GM21723 (cell line): ENCODE measurements around the gene HTR2C.
"Not testable (repeated sequence)": the region's sequence is repeated elsewhere in the genome, so short reads cannot be mapped to it uniquely, and the experiment has no call there.

Source experiments
- ATAC-seq: cut with Tn5 transposase; IDR thresholded peaks from one replicate; pipeline ENCODE4 v1.9.1; 2021; ENCODE audit warnings: mild to moderate bottlenecking, moderate library complexity; ENCODE audit not compliant: unreplicated experiment

HTR2C gene

DNA sequence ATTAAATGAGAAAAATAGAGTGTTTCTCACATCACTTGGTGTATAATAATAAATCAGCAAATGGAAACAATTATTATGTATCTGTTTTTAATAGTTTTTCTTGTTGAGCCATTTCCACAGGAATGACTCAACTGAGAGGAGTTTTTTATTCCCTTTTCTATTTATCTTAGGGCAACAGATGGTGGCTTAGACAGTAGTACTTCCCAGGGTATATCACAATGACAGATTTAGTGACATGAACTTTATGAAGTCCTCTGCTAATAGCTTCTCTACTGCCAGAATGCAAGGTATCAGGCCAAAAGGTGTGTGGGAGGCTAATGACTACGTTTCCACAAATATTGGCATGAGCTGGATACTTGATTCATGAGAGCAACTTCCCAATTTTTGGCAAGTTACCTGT, 126.7 kb downstream of the HTR2C start:
- ATAC-seq: no peak

DNA sequence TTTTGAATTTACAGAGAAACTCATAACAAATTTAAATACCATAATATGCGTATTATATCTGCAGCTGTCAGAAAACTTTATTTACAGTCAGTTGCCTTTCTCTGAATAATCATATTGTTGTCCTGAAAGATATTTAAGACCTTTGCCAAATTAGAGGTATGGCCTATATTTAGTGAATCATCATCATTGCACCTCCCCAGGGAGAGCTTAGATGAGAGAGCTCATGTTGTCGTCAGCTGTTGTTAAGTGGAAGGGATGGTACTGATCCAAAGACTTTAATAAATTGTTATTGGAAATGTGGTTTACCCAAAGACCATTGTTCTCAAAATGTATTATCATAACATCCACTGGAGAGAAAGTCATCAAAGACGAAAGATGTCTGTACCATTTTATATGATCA, 128.6 kb downstream of the HTR2C start:
- no peak for ATAC-seq

DNA sequence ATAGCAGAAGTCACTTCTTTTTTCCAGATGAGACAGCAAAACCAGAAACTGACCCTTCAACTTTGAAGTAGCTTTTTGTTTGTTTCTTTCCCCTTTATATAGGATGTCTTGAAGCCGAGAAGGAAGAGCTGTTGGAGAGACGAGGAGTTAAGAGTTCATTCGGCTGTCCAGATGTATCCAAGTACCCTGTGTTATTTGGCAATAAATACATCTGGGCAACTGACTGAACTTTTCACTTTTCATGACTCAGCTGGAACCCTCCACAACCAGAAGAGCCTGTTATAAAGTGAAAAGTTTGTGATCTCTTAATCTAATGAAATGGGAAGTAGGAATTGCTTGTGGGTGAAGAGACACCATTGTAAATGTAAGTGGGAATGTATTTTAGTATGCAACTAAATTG, 131.2 kb downstream of the HTR2C start:
- ATAC-seq: no peak

DNA sequence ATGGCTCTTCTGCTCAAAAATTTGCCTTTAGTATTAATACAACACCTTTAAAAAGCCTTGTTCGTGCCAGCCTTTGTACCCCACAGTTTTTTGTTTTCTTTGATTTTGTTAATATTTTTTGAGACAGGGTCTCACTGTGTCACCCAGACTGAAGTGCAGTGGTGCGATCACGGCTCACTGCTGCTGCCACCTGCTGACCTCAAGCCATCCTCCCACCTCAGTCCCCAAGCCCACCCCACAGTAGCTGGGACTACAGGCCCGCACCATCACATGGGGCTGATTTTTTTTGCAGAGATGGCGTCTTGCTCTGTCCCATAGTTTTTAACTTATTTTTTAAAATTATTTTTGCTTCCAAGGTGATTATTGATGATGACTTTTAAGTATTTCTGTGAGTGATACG, 134.0 kb downstream of the HTR2C start:
- no peak for ATAC-seq

DNA sequence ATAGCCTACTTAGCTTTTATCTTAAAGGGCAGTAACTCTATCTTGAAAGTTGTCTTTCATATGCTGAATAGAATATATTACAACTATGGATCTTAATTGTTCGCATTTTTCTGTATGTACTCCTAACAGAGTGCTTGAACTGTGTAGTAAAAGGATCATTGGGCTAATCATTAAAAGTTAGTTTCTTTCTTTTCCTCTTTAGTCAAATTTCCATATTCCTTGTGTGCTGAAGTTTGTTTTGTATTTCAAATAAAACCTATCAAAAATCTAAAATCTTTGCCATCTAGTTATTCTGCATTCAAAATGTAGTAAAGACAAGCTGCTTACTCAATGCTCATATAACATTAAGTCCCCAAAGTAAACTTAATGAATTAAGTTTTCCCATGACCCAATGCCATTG, 182.7 kb downstream of the HTR2C start:
- ATAC-seq: no peak

DNA sequence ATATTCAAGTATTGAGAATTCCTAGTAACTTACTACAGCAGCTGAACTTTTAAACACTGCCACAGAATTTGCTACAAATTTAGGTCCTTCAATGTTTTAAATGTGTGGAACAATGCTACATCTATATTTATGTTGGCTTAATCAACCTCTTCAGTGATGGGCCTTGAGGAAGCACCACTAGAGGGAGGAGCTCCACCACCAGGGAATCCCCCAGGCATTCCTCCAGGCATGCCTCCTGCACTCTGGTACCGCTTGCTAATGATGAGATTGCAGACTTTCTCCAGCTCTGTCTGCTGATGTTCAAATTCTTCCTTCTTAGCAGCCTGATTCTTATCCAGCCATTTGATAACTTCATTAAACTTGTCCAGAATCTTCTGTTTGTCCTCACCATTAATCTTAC, 190.8 kb downstream of the HTR2C start:
- no peak for ATAC-seq

DNA sequence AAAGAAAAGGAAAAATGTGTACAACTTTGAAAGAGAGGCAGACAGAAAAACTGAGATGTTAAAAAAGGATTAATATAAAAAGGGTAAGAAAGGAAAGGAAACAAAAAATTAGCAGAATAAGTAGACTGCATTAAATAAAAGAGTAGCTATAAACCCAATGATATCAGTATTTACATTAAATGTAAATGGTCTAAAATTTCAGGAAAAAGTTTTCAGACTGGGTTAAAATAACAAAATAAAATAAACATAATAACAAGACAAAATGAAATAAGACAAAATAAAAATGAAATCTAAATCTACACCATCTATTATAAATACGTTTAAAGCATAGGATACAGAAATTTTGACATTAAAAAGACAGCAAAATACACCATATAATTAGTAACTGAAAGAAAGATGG, 199.0 kb downstream of the HTR2C start:
- ATAC-seq: no peak

DNA sequence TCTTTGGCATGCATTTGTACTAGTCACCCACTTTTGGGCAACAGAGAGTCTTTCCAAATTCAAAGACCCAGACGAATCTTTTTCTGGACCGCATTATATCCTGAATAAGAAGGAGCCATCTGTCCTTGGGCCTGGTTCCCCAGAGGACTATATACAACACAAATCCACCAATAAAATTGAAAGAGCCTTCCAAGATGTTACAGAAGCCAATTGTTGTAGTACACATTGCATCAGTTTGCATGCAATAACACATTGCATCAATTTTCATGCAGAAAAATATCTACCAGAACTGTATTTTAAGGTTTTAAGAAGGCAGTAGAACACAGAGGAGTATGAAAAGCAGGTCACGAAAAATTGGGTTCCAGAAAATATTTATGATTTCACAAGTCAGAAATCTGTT, 203.2 kb downstream of the HTR2C start:
- no peak for ATAC-seq

DNA sequence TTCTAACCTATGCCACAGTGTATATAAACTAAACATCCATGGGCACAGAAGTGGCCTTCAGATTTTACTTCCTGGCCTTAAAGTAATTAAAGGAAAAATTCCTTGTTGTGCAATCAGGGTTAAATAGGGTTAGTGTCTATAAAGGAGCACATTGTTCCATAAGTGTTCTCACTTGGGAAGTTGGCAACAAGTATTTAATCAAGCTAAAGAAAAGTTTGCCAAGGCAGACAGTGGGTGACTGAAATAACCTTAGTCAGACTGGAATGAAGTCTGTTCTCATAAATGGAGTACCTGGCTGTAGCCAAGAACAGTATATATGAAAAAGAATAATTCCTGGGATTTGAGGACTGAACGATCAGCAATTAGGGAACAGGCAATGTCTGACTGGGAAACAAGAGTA, 213.6 kb downstream of the HTR2C start:
- no peak for ATAC-seq

DNA sequence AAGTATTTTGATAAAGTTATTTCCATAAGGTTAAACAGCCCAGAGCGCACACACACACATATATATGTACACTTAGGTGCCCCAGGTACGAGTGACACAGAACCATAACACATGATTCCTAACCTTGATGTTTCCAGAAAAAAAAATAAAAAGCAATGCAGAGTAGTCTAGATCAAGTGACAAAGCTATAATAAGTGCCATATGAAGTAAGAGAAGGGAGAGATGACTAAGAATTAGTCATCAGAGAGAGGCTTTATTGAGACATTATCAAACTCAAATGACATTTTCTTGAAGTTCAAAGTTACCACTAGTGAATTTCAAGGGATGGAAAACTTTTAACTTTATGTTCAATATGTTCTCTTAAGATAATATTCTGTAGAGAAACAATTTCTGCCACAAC, 215.0 kb downstream of the HTR2C start:
- no peak for ATAC-seq

DNA sequence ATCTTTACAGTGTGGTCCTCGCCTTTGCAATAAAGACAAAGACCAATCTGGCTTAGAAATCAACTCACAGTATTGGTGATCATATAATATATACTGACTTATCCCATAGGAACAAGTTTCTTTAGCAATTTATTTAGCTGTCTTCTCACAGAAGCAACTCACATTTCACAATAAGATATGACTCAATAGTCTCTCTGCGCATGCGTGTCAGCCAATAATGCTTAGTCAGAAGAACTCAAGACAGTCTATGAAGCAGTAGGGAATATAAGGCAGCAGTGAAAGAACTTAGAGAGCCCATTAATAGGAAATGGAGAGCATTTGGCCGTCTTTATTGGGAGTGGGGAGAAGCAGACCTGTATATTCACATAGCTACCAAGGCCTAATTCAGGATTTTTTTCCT, 216.8 kb downstream of the HTR2C start:
- no peak for ATAC-seq

DNA sequence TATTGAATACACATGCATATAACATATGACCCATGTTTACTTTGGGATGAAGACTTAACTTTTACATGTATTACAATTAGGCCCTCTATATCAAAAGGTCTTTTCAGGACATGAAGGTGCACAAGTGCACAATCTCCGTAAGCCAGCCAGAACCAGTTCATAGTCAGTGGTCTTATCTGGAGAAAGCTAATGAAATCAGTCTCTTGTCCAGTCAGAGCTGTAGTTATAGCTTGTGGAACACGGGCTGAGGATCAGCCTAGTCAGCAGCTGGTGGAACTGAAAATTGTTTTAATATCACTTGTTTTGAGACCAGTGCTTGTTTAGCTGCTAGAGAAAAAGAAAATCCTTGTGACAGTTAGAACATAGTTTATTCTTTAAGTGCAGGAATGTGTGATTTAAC, 235.6 kb downstream of the HTR2C start:
- no peak for ATAC-seq

DNA sequence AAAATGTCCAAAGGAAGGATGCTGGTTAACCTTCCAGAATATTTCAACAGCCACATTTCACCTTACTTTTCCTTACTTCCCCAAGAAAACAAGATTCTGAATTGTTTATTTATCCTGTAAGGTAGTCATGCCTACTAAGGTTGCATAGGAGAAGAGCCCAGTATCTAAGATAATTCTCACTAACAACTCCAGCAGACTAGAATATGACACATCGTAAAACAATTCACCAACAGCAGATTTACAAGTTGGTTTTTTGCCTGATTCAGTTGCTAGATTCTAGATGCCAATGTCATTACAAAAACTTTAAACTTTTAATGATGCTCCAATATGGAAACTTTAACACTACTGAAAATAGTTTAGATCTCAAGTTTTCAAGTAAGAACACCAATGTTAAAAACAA, 257.2 kb downstream of the HTR2C start:
- no peak for ATAC-seq

DNA sequence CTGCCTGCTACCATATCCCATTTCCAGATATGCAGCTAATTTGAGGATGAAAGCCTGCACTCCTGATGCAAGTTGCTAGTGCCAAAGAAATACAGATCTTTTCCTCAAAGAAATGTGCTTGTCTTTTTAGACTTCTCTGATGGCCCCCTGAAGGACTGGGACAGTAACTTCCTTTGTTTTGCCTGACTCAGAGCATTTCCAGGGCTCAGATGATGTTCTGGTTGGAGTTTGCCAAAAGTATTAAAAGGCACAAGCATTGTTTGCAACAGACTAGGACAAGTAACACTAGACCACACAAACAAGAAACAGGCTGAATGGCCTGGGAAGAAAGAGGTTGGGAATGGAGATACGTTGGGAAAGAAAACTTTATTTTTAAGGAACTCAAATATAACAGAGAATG, 258.3 kb downstream of the HTR2C start:
- ATAC-seq: no peak

DNA sequence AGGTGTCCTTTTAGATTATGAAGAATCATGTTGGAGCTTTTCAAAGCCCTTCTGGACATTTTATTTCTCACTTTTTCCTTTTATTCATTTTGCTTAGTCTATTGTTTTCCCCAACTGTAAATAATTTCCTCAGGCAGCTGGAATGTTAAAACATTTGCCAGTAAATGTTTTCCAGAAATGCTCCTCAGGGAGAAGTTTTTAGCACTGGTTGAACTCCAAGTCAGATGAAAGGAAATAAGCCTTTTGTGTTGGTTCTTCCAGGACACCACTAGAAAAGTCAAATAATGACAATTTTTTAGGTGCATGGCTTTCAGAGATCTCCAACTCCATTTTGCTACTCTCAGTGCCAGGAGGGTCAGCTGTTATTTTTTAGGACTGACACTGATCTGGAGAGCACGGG, 305.6 kb downstream of the HTR2C start:
- no peak for ATAC-seq

DNA sequence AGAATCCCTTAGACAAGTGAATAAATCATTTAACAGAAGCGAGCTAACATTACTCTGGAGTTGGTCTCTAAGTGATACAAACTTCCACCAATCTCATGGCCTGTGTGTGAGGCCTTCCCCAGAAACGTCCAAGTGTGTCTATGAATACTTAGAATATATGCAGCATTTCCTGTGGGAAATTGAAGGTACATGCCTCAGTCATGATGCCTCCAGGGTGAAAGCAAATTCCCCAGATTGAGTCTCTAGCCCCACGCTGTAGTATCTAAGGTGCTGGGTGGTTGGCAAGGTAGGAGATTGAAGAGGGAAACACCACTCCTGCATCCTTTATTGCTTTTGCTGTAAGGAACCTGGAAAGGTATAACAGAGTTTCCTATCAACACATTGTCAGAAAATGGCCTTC, 319.7 kb downstream of the HTR2C start:
- ATAC-seq: no peak

DNA sequence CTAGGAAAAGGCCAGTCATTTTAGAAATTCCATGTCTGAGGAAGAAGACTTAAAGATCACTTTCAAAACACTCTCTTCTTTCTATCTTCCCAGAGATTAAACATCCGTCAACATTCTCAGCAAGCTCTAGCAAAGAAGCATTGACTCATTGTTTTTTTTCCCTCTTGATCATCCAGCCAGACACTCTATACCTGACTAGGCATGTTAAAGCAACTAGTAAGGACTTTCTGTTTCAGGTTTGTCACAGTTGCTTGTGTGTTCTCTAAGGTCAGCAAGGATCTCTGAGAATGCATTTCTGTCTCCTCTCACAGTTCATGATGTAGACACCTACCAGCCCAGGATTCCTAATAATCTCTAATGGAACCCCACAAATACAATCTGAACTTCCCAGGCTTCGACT, 321.4 kb downstream of the HTR2C start:
- ATAC-seq: no peak

DNA sequence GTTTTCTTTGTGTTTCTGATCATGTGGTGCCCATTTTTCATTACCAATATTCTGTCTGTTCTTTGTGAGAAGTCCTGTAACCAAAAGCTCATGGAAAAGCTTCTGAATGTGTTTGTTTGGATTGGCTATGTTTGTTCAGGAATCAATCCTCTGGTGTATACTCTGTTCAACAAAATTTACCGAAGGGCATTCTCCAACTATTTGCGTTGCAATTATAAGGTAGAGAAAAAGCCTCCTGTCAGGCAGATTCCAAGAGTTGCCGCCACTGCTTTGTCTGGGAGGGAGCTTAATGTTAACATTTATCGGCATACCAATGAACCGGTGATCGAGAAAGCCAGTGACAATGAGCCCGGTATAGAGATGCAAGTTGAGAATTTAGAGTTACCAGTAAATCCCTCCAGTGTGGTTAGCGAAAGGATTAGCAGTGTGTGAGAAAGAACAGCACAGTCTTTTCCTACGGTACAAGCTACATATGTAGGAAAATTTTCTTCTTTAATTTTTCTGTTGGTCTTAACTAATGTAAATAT, 323.2 kb downstream of the HTR2C start:
- ATAC-seq: no peak

DNA sequence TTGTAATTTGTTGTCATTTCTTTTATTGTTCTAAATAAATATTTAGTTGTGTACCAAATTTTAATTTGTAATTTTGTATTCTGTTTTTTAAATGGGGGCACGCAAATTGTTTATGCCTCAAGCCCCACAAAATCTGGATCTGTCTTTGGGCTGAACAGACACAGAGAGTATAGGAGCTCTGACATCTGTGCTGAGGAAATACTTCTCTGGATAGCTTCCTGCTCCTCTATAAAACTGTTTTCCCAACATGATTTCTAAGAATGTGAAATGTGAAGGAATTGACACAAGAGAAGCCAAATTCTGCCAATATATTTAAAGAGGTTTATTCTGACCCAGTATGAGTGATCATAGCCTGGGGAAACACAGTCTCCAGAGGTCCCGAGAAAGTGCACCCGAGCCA, 340.5 kb downstream of the HTR2C start:
- no peak for ATAC-seq

DNA sequence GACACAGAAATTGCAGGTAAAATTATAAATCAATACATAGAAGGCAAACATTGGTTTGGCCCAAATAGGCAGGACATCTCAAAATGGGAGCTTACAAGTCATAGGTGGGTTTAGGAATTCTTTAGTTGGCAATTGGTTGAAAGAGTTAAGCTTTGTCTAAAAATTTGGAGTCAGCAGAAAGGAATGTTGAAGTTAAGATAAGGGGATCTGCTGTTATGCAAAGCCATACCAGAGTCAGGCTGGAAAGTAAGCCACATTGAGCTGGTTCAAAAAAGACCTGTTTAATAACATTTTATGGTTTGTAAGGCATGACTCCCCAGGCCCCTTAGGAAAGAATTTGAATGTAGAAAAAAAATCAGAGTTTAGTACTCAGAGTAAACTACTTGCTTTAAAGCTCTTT, 341.0 kb downstream of the HTR2C start:
- no peak for ATAC-seq

DNA sequence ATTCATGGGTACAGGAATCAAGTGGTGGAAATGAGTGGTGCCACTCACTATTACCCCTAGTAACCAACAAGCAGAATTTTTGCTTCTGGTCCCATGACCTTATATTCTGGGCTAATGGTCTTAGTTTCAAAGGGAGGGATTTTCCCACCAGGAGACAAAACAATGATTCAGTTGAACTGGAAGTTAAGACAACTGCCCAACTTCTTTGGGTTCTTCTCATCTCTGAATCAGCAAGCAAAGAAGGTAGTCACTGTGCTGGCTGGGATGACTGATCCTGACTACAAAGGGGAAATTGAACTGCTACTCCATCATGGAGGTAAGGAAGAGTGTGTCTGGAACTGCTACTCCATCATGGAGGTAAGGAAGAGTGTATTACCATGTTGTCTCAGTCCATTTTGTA, 346.3 kb downstream of the HTR2C start:
- ATAC-seq: no peak

DNA sequence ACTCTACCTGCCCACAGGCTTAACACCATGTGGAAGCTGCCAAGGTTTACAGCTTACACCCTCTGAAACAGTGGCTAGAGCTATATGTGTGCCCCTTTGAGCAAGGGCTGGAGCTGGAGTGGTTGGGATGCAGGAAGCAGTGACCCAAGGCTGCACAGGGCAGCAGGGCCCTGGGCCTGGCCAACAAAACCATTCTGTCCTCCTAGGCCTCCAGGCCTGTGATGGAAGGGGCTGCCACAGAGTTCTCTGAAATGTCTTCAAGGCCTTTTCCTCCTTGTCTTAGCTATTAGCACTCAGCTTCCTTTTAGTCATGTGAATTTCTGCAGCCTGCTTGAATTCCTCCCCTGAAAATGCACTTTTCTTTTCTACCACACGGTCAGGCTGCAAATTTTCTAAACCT, 348.7 kb downstream of the HTR2C start:
- no peak for ATAC-seq

DNA sequence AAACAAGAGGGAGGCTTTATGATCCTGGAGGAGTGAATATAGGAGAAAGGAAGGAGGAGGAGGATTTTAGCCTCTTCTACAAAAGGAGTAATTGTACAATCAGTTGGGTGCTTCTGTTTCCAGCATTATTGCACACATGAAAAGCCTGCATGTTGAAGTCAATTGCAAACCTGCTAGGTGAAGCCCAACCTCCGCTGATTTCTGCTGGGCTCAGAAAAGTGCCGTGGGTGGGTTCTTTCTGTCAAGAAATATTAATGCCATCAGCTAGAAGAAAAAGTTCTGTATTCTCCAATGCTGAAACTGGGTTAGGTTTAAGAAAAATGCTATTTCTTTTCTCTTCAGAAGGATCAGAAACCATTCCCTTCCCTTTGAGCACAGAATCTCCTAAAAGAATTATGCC, 349.4 kb downstream of the HTR2C start:
- ATAC-seq: not testable (repeated sequence)

DNA sequence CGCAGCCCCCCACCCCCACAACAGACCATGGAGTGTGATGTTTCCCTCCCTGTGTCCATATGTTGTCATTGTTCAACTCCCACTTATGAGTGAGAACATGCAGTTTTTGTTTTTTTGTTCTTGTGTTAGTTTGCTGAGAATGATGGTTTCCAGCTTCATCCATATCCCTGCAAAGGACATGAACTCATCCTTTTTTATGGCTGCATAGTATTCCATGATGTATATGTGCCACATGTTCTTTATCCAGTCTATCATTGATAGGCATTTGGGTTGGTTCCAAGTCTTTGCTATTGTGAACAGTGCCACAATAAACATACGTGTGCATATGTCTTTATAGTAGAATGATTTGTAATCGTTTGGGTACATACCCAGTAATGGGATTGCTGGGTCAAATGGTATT, 353.2 kb downstream of the HTR2C start:
- not testable (repeated sequence) for ATAC-seq
